Liver (tissue), 9 donors: ENCODE measurements around the gene DISP3. TPM values are rescaled to one million over a fixed set of nuclear protein-coding genes. Genes with fewer than 3 reads are reported as not detected.

ENCODE experiments used
- DNase-seq: peaks from one replicate; pipeline ENCODE4 v3.0.0-alpha.2; 2017; ENCODE audit warnings: low spot score
- H3K27ac ChIP-seq, 2 donors: one replicate each; pipeline ENCODE4 v1.7.0; 2013; ENCODE audit warnings: inconsistent platforms in 2 of 2, low read length in 2 of 2, control low read depth in 1 of 2, low read depth in 1 of 2, mild to moderate bottlenecking in 1 of 2
- H3K27me3 ChIP-seq, 4 donors: one replicate each; pipeline versions ENCODE4 v1.6.1 to v1.7.0; 2013; ENCODE audit warnings: low read length in 3 of 4, inconsistent platforms in 1 of 4, mild to moderate bottlenecking in 1 of 4, moderate library complexity in 1 of 4; ENCODE audit not compliant: control insufficient read depth in 4 of 4, insufficient read depth in 4 of 4
- H3K36me3 ChIP-seq, 4 donors: one replicate each; pipeline versions ENCODE4 v1.6.1 to v1.7.0; 2013; ENCODE audit warnings: low read length in 3 of 4, mild to moderate bottlenecking in 3 of 4, low read depth in 1 of 4, moderate library complexity in 1 of 4; ENCODE audit not compliant: control insufficient read depth in 4 of 4, insufficient read depth in 3 of 4
- H3K4me1 ChIP-seq, 4 donors: one replicate each; pipeline versions ENCODE4 v1.6.1 to v1.7.0; 2013; ENCODE audit warnings: low read length in 3 of 4, mild to moderate bottlenecking in 3 of 4, moderate library complexity in 1 of 4; ENCODE audit not compliant: control insufficient read depth in 4 of 4, insufficient read depth in 4 of 4
- H3K4me3 ChIP-seq, 3 donors: one replicate each; pipeline versions ENCODE4 v1.6.1 to v1.7.0; 2013; ENCODE audit warnings: low read length in 3 of 3, control low read depth in 1 of 3, low read depth in 1 of 3, mild to moderate bottlenecking in 1 of 3
- H3K9ac ChIP-seq, 2 donors: one replicate each; pipeline ENCODE4 v1.7.0; 2013; ENCODE audit warnings: low read length in 2 of 2, mild to moderate bottlenecking in 2 of 2, moderate library complexity in 2 of 2, control low read depth in 1 of 2, low read depth in 1 of 2
- H3K9me3 ChIP-seq, 4 donors: one replicate each; pipeline versions ENCODE4 v1.6.1 to v1.7.0; 2013; ENCODE audit warnings: low read length in 3 of 4; ENCODE audit not compliant: control insufficient read depth in 4 of 4
- EGR1 ChIP-seq, 2 donors: IDR thresholded peaks; 2 replicates each; pipeline ENCODE4 v1.6.1; 2016 to 2018; ENCODE audit warnings: antibody characterized with exemption in 2 of 2, low read depth in 2 of 2
- FOXA2 ChIP-seq: IDR thresholded peaks from 2 replicates; pipeline ENCODE4 v1.6.1; 2016; ENCODE audit warnings: antibody characterized with exemption
- GABPA ChIP-seq, 2 donors: IDR thresholded peaks in 1 of 2; conservative IDR thresholded peaks in 1 of 2; 2 replicates each; pipeline ENCODE4 v1.6.1; 2016; ENCODE audit warnings: antibody characterized with exemption in 2 of 2, mild to moderate bottlenecking in 1 of 2, moderate library complexity in 1 of 2
- JUND ChIP-seq, 2 donors: IDR thresholded peaks; 2 replicates each; pipeline ENCODE4 v1.6.1; 2016; ENCODE audit warnings: antibody characterized with exemption in 2 of 2
- NR2F2 ChIP-seq: IDR thresholded peaks from 2 replicates; pipeline ENCODE4 v1.6.1; 2016; ENCODE audit warnings: antibody characterized with exemption
- REST ChIP-seq: IDR thresholded peaks from 2 replicates; pipeline ENCODE4 v1.6.1; 2016; ENCODE audit warnings: antibody characterized with exemption, mild to moderate bottlenecking
- RXRA ChIP-seq, 2 donors: IDR thresholded peaks; 2 replicates each; pipeline ENCODE4 v1.6.1; 2017 to 2018; ENCODE audit warnings: antibody characterized with exemption in 2 of 2, mild to moderate bottlenecking in 1 of 2
- TAF1 ChIP-seq: conservative IDR thresholded peaks from 2 replicates; pipeline ENCODE4 v1.6.1; 2016; ENCODE audit warnings: antibody characterized with exemption, mild to moderate bottlenecking
- YY1 ChIP-seq: IDR thresholded peaks from 2 replicates; pipeline ENCODE4 v1.6.1; 2016; ENCODE audit warnings: antibody characterized with exemption, mild to moderate bottlenecking
- WGBS: extraction: QIAGEN DNeasy Blood & Tissue Kit; methylation state at CpG from one replicate; pipeline ENCODE4 v1.1.7; 2013; 5-methylcytosine and 5-hydroxymethylcytosine counted together
- polyA plus RNA-seq, 2 donors: library from polyadenylated mRNA; stranded (reverse) in 1 of 2; unstranded in 1 of 2; fragments of 200-250 nt in 1 of 2; fragments of >200 nt in 1 of 2; fragmentation: Nextera tagmentation in 1 of 2; extraction: Ambion mirVana in 1 of 2; gene quantifications; one replicate each; pipeline versions ENCODE4 v1.2.1 to v1.2.3, GENCODE V29; 2013 to 2015
- total RNA-seq, 2 donors: library from RNA; depleted of rRNA; stranded (reverse); fragments of >200 nt; gene quantifications; one replicate each; pipeline ENCODE4 v1.2.3, GENCODE V29; 2014
- TF ChIP-seq, protein P1 (sequence below): fragments of 150-350 bp; IDR thresholded peaks from 2 replicates; pipeline ENCODE4 v1.5.1; 2017; ENCODE audit warnings: improper control_type of control experiment, low read depth, low read length; ENCODE audit not compliant: missing input control
- donor health status: healthy.
- donor health status: healthy.
- donor health status: healthy.
- donor health status: healthy.
- donor health status: healthy.

DISP3 gene
- total and polyA plus RNA-seq, 4 donors, result 0.02 to 0.08 TPM; not detected in 2

GRCh38 chr1:11500881-11501280 lies 21.9 kb downstream of the DISP3 start (continued):
- TF ChIP-seq, protein P1, sequence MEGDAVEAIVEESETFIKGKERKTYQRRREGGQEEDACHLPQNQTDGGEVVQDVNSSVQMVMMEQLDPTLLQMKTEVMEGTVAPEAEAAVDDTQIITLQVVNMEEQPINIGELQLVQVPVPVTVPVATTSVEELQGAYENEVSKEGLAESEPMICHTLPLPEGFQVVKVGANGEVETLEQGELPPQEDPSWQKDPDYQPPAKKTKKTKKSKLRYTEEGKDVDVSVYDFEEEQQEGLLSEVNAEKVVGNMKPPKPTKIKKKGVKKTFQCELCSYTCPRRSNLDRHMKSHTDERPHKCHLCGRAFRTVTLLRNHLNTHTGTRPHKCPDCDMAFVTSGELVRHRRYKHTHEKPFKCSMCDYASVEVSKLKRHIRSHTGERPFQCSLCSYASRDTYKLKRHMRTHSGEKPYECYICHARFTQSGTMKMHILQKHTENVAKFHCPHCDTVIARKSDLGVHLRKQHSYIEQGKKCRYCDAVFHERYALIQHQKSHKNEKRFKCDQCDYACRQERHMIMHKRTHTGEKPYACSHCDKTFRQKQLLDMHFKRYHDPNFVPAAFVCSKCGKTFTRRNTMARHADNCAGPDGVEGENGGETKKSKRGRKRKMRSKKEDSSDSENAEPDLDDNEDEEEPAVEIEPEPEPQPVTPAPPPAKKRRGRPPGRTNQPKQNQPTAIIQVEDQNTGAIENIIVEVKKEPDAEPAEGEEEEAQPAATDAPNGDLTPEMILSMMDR, result no peak
- TF ChIP-seq FOXA2, result no peak
- TF ChIP-seq GABPA (IDR thresholded peaks at IDR 0.05 in 1 of 2, conservative IDR thresholded peaks at IDR 0.05 in 1 of 2), result no peak
- no peak for TF ChIP-seq NR2F2

DNA sequence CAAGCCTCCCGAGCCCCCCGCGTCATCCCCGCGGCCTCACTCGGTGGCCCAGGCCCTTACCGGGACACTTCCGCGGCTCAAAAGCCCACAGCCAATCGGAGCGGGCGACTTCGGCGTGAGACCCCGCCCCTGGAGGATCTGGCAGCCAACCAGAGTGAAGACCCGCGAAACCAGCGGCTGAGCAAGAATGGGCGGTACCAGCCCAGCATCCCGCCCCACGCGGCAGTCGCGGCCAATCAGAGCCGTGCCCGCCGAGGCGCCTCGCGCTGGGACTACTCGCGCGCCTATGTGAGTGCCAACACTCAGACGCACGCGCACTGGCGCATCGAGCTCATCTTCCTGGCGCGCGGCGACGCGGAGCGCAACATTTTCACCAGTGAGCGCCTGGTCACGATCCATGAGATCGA lies 22.5 kb downstream of the DISP3 start:
- H3K4me1 ChIP-seq, result no peaks in the 10 kb centered on the region
- peaks cover 13 to 46% (median 20%) of the 10 kb centered on the region in 4 donors for H3K9me3 ChIP-seq
- H3K27me3 ChIP-seq, result no peaks in the 10 kb centered on the region
- H3K36me3 ChIP-seq, result no peaks in the 10 kb centered on the region
- no peak for DNase-seq
- no peak overlapping the region for H3K9ac ChIP-seq
- no peak overlapping the region for H3K27ac ChIP-seq
- 35% methylated on average over 48 of the region's 48 CpGs for WGBS
- TF ChIP-seq REST (no peak), RXRA (IDR thresholded peaks at IDR 0.05) (no peak), YY1 (no peak), NR2F2 (no peak), JUND (IDR thresholded peaks at IDR 0.05) (no peak)
- H3K4me3 ChIP-seq, result no peak overlapping the region

DNA sequence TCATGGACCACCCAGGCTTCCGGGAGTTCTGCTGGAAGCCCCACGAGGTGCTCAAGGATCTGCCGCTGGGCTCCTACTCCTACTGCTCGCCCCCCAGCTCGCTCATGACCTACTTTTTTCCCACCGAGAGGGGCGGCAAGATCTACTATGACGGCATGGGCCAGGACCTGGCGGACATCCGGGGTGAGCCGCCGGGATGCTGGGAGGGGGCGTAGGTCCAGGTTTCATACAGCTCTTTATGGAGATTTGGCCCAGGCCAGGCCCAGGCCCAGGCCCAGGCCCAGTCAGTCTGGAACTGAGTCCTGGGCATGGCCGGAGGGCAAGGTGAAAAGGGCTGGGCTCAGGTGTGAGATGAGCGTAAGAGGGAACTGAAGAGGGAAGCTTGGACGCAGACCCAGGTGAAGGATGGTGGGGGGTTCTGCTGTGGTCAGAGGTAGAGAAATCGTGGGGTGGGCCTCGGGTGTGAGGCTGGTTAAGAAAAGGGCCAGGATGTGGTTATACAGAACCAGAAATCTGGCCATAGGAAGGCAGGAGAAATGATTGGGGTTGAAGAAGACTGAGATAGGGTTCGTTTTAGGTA lies 23.0 kb downstream of the DISP3 start:
- no peaks in the 10 kb centered on the region for H3K4me1 ChIP-seq
- no peak for DNase-seq
- H3K27ac ChIP-seq, result no peak overlapping the region
- H3K36me3 ChIP-seq, result no peaks in the 10 kb centered on the region
- TF ChIP-seq REST (no peak), EGR1 (IDR thresholded peaks at IDR 0.05; ENCODE audit: low read depth in 2 of 2) (no peak), TAF1 (no peak), RXRA (IDR thresholded peaks at IDR 0.05) (no peak)
- H3K4me3 ChIP-seq, result no peak overlapping the region
- H3K9me3 ChIP-seq, result peaks cover 14 to 51% (median 21%) of the 10 kb centered on the region in 4 donors
- WGBS, result 63% methylated on average over 19 of the region's 19 CpGs
- H3K9ac ChIP-seq, result no peak overlapping the region
- H3K27me3 ChIP-seq, result no peaks in the 10 kb centered on the region
